Activated T-cell treated with anti-CD3 and anti-CD28 coated beads for 4 hours (primary cell): Measurements from ENCODE around the gene ARL17B.
"Not testable (repeated sequence)": the region's sequence is repeated elsewhere in the genome, so short reads cannot be mapped to it uniquely, and the experiment has no call there.

Experiments used
- DNase-seq: peaks from one replicate; pipeline ENCODE4 v3.0.0-alpha.2; 2020

The ARL17B gene

GRCh38 chr17:46287587-46287986, 74.0 kb downstream of the ARL17B start:
- DNase-seq: not testable (repeated sequence)

- peak; percentile 68 for DNase-seq
Measured at GRCh38 chr17:46286764-46287221, 74.8 kb downstream of the ARL17B start.

GRCh38 chr17:46285500-46285899, 76.1 kb downstream of the ARL17B start:
- not testable (repeated sequence) for DNase-seq

GRCh38 chr17:46284467-46284866, 77.1 kb downstream of the ARL17B start:
- peak; percentile 42 for DNase-seq

- not testable (repeated sequence) for DNase-seq
Measured at GRCh38 chr17:46282635-46283034, 78.9 kb downstream of the ARL17B start.

GRCh38 chr17:46281336-46281735, 80.2 kb downstream of the ARL17B start:
- not testable (repeated sequence) for DNase-seq

- not testable (repeated sequence) for DNase-seq
Measured at GRCh38 chr17:46276728-46277479, 84.7 kb downstream of the ARL17B start.

GRCh38 chr17:46274238-46274637, 87.3 kb downstream of the ARL17B start:
- DNase-seq: no peak

GRCh38 chr17:46273541-46274236, 87.9 kb downstream of the ARL17B start:
- no peak for DNase-seq

- no peak for DNase-seq
Measured at GRCh38 chr17:46270032-46270431, 91.5 kb downstream of the ARL17B start.

- peak; percentile 79 for DNase-seq
Measured at GRCh38 chr17:46266656-46267544, 94.7 kb downstream of the ARL17B start.

GRCh38 chr17:46266063-46266655, 95.4 kb downstream of the ARL17B start:
- DNase-seq: peak; percentile 11

- DNase-seq: no peak
Measured at GRCh38 chr17:46264456-46265198, 96.9 kb downstream of the ARL17B start.

- no peak for DNase-seq
Measured at GRCh38 chr17:46262271-46262670, 99.3 kb downstream of the ARL17B start.

GRCh38 chr17:46259845-46260661, 101.5 kb downstream of the ARL17B start:
- not testable (repeated sequence) for DNase-seq

- not testable (repeated sequence) for DNase-seq
Measured at GRCh38 chr17:46256369-46256768, 105.2 kb downstream of the ARL17B start.

- DNase-seq: not testable (repeated sequence)
Measured at GRCh38 chr17:46254215-46254614, 107.4 kb downstream of the ARL17B start.

GRCh38 chr17:46253722-46254121, 107.8 kb downstream of the ARL17B start:
- peak; percentile 68 for DNase-seq

GRCh38 chr17:46252804-46253203, 108.8 kb downstream of the ARL17B start:
- not testable (repeated sequence) for DNase-seq

- DNase-seq: not testable (repeated sequence)
Measured at GRCh38 chr17:46249153-46249552, 112.4 kb downstream of the ARL17B start.
